Kidney capillary endothelial cell (primary cell): ENCODE results near the gene MYLK.

ENCODE experiments used
- DNase-seq: peaks from one replicate; pipeline ENCODE4 v3.0.0-alpha.2; 2018; ENCODE audit warnings: low spot score

The MYLK gene

DNA sequence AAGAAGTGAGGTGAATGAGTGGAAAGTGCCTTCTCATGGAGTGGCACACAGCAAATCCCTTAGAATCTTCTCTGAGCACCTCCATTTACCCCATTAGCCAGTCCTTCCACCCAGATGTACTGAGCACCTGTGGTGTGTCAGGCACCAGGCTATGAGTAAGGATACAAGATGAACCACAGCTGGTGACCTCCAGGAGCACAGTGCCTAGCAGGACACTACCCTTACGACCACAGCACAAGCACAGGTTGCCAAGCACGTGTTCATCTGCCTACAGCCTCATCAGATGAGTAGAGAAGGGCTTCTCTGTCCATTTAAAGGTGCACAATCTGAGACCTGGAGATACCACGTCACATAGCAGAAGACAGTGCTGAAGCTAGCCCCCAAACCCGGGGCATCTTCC is 6.2 kb downstream of the MYLK start:
- DNase-seq = no peak

GRCh38 chr3:123877466-123877865 is 6.7 kb downstream of the MYLK start:
- no peak for DNase-seq

DNA sequence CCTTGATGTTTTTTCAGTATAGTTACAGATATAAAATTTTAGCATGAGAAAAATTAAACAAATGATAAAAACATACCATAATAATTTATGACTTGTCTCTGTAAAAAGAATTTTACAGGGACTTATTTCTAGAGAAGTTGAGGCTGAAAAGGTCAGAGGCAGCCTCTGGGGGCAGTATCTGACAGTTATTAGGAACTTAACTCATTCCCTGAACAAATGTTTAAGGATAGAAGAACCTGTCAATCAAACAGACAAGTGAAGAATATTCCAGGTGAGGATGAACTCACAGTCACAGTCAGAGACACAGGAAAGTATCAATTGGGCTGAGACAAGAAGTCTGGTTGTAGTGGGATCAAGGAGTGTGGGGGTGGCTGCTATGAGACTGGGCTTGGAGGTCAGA is 7.3 kb downstream of the MYLK start:
- no peak for DNase-seq

GRCh38 chr3:123872621-123873020 is 11.5 kb downstream of the MYLK start:
- no peak for DNase-seq

GRCh38 chr3:123871946-123872345 is 12.2 kb downstream of the MYLK start:
- no peak for DNase-seq

DNA sequence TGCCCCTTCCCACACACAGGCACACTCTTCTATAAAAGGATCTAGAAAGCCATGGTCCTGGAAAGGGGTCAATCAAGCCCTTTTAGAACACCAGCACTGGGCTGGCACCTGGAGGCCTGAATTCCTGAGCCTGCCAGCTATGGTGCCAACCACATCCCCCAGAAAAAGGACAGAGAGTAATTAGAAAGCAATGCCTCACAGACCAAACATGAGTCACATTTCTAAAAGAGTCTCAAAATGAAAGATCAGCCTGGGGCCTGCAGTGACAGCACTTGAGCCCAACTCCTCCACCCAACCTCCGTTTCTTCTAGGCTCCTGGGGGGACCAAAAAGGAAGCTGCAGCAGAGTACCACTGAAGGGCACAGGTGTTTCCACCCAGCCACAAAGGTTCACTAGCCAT is 14.1 kb downstream of the MYLK start:
- DNase-seq = no peak

DNA sequence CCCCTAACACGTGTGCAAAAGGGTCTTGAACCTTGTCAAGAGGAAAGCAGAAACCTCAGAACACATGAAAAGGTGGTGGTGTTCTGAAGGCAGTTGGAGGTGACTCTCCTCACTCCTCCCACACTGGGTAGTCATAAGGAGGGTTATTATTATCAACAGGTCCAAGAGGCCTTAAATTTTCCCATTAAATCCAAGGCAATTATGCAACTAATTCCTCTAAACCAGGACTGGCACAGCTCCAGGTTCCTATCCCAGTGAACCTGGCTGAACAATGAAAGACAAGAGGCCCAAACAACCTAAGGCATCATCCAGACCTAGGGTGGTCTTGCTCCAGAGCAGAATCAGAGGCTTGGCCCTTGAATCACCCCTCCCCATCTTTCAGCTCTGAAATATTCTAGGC is 15.0 kb downstream of the MYLK start:
- DNase-seq = no peak

GRCh38 chr3:123864706-123865105 is 19.4 kb downstream of the MYLK start:
- DNase-seq = no peak

GRCh38 chr3:123862152-123862551 is 22.0 kb downstream of the MYLK start:
- DNase-seq = no peak

DNA sequence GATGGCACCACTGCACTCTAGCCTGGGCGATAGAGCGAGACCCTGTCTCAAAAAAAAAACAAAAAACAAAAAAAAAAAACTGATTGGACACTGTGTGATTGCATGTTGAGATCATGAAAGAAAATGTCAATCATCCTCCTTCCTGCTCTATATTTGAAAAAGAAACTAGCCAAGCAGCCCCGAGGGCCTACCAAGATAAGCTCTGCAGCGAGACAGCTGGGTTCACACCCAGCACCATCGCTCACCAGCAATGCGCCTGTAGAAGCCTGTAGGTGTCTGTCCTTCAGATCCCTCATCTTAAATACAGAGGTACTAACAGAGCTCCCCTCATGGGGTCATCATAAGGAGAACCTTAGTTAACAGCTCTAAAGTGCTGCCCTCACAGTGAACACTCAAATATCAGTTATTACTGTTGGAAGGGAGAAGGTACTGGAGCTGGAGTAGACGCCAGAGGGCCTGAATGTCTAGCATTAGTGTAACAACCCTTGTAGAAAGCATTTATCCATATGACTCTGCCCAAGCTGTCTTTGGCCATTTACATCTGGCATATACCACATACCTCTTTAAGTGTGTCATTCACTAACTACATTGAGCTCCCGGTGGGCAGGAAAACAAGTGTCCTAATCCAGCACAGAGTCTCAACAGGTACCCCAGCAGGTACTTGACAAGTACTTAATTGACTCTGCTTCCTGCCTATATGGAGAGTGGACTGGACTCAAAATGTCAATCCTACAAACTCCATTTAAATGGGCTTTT is 22.9 kb downstream of the MYLK start:
- DNase-seq = no peak

GRCh38 chr3:123859177-123859576 is 25.0 kb downstream of the MYLK start:
- no peak for DNase-seq

- no peak for DNase-seq
Measured at GRCh38 chr3:123854905-123855304, 29.2 kb downstream of the MYLK start.

- no peak for DNase-seq
Measured at GRCh38 chr3:123853686-123854372, 30.3 kb downstream of the MYLK start.

GRCh38 chr3:123847209-123847608 is 36.9 kb downstream of the MYLK start:
- DNase-seq = no peak

- DNase-seq = no peak
Measured at GRCh38 chr3:123843668-123844067, 40.5 kb downstream of the MYLK start.

DNA sequence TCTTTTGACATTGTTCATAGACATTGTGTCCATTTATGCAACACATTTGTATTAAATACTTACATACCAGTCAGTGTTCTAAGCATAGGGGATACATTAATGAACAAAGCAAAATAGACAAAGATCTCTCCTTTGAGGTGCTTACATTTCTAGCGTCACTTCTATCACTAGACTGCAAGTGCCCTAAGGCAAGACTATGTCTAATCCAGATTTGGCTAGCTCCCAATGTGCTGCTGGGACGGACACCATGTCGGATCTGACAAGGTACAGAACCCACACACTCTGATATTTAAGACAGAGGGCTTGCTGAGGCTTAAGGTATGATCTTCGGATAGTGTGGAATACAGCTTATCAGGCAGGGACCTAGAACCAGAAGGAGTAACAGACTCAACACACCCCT is 41.4 kb downstream of the MYLK start:
- no peak for DNase-seq

- no peak for DNase-seq
Measured at GRCh38 chr3:123841476-123842238, 42.5 kb downstream of the MYLK start.

DNA sequence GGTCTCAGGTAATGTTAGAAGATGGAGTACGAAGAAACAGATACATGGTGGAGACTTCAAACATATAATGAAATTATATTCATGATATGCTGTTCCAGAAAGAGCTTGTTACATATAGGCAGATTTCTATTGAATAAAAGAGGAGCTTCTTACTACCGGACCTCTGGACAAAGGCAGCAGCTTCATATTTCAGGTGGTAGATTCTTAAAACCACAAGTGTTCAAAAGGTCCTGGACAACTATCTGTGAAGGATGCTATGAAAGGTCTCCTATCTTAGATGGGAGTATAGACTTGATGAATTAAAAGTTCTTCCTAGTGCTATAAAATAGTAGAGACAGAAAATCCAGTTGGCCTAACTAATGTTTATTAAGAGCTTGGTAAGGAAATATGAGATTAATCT is 43.2 kb downstream of the MYLK start:
- DNase-seq = no peak

- no peak for DNase-seq
Measured at GRCh38 chr3:123837858-123838257, 46.3 kb downstream of the MYLK start.

DNA sequence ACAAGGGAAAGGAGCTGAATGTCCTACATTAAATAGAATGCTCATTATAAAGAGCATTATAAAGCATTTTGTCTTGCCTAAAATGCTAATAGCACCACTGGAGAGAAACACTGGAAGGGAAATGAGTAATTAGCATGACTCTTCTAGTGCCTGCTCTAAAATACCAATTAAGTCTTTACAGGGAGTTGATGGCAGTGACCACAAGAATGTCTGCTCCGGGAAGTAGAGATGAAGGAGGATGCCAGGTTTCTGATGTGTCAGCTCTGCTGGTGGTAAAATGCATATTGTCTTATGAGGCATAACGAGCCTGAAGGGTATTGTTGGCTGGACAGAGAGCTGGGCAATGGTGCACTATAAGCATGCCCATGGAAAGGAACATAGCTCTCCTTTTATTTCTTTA is 49.5 kb downstream of the MYLK start:
- peak; percentile 67 for DNase-seq

DNA sequence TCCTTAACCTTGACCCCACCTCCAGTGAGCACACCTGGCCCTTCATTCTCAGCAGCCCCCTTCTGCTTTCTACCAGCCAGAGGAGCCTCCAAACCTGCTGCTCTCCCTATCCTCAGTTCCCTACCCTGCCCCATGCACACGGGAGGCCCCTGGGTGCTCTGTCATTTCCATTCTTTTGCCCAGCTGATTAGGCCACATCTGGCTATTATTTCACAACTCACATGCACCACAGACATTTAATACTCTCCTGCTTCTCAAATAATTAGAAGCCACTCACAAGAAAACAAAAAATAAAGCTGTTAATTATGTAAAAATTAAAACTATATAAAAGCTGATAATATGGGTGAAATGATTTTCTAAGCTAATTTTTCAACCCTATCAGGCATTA is 50.7 kb downstream of the MYLK start:
- DNase-seq = no peak

GRCh38 chr3:123832692-123833397 is 51.3 kb downstream of the MYLK start:
- DNase-seq = no peak

GRCh38 chr3:123831420-123831819 is 52.7 kb downstream of the MYLK start:
- DNase-seq = no peak
